GM19351 (cell line): Measurements from ENCODE around the gene SERPINA6.
A peak's percentile ranks its signal among the peaks of the same experiment; 100 is the strongest.
"Not testable (repeated sequence)": the region's sequence is repeated elsewhere in the genome, so short reads cannot be mapped to it uniquely, and the experiment has no call there.

Experiments
- ATAC-seq: cut with Tn5 transposase; IDR thresholded peaks from one replicate; pipeline ENCODE4 v1.9.1; 2021; ENCODE audit warnings: mild to moderate bottlenecking, moderate library complexity; ENCODE audit not compliant: unreplicated experiment

The SERPINA6 gene

DNA sequence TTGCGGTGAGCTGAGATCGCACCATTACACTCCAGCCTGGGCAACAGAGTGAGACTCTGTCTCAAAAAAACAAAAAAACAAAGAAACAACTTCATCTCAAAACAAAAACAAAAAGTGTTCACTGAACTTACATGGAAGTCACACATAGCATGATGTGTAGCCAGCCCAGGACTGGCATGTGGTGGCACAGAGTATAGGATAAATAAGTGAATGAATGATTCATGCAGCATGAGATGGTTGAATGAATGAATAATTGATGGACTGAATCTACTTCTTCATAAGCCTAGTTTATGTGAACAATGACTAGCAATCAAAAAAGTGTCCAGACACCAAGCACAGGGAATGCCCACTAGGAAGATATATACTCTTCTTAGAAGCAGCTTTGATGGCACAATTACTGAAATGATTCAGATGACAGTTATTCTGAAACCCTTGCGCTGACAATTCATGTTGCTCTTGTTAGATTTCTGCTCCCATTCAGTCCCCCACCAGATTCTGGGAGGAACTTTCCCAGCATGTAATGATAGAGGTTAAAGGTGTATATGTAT is 31.6 kb upstream of the SERPINA6 start:
- ATAC-seq: no peak

DNA sequence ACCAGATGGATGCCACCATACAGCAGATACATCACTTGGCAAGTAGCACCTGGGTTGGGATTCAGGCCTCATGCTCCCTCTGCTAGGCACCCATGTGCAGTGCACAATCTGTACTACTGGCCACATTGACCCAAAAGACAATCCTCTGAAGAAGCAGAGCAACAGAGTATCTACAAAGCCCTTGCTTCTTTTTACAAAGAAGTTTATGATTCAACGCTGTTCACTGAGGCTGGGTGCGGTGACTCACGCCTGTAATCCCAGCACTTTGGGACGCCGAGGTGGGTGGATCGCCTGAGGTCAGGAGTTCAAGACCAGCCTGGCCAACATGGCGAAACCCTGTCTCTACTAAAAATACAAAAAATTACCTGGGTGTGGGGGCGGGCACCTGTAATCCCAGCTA is 31.1 kb upstream of the SERPINA6 start:
- not testable (repeated sequence) for ATAC-seq

DNA sequence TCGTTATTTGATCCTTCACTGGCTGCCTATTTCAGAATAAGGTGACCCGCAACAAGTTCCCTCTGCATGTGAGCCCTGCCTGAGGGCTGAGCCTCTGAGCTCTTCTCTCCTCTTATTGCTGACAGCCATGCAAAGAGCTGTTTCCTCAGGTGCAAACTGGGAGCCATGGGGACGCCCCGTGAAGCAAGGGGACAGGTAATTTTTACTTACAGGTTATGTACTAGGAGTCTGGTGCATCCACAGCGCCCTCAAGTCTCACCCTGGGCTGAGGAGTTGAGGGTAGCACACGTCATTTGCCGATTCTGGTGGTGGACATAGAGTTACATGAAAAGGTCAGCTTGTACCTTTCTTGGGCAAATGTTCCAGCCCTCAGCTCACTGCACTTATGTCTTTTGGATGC is 26.1 kb upstream of the SERPINA6 start:
- ATAC-seq: no peak

DNA sequence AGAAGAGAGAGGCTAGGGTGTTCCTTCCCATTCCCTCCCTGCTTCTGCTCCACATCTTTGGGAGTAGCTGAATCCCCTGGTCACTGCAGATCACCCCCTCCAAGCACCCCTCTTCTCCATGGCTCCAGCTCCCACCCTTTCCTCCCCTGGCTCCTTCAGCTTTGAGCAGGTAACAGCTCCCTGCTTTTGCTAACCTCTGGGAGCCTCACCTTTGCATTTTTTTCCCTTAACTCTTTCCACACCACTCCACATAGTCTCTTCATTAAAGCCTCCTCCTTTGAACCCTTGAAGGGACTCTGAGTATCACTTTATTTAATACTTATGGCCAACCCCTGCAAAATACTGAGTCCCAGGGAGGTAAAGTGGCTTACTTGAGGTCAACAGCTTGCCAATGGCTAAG is 25.7 kb upstream of the SERPINA6 start:
- no peak for ATAC-seq

DNA sequence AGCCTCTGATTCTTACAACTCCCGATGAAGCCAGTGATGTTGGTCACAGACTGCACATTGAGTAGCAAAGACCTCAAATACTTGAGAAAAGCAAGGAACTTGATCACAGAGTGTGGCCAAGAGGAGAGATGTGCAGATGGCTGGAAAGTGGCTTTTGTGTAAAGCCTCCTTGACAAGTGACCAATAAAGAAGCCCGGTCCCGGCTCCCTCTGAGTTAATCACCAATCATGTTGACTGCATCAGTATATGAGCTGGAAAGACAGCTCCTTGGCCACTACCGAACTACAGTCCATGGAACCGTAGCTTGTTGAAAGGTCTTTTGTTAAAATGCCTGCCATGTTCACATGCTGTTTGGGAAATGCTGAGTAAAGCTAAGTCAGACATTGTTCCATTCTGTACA is 23.7 kb upstream of the SERPINA6 start:
- no peak for ATAC-seq

DNA sequence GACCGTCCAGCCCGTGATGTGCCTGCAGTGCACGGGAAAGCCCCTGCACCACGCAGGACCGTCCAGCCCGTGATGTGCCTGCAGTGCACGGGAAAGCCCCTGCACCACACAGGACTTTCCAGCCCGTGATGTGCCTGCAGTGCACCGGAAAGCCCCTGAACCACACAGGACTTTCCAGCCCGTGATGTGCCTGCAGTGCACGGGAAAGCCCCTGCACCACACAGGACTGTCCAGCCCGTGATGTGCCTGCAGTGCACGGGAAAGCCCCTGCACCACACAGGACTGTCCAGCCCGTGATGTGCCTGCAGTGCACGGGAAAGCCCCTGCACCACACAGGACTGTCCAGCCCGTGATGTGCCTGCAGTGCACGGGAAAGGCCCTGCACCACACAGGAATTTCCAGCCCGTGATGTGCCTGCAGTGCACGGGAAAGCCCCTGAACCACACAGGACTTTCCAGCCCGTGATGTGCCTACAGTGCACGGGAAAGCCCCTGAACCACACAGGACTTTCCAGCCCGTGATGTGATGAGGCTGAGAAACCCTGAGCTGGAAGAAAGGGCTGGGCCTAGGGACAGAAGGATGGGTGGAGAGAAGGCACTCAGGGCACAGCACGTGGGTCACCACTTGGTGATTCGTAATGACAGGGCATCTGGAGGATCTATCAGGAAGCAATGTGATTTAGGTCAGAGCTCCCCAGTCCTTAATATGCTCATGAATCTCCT is 23.1 kb upstream of the SERPINA6 start:
- peak; percentile 77 for ATAC-seq

DNA sequence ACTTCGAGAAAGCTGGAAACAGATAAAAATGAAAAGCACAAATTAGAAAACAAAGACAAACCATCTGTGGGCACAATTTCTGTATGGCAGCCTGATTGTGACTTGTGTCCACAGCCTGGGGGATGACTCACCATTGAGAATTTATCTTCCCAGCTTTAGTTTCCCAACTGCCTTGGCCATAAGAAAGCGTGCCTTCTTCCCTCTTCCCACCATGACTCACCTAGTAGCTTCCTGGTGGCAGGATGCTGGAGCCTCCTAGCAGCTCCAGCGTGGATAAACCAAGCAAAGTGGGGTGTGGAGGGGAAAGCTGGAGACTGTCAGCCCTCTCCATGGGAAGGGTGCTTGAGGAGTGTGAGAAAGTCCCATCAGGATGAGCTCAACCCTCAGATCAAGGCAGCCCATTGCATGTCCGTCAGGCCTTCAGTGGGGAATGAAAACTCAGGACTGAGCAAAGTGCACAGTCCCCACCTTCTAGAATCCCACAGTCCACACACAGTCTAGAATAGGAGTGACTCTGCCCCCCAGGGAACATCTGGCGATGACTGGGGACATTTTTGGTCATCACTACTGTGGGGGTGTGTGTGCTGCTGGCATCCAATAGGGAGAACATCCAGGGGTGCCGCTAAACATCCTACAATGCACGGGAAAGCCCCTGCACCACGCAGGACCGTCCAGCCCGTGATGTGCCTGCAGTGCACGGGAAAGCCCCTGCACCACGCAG is 22.4 kb upstream of the SERPINA6 start:
- no peak for ATAC-seq

DNA sequence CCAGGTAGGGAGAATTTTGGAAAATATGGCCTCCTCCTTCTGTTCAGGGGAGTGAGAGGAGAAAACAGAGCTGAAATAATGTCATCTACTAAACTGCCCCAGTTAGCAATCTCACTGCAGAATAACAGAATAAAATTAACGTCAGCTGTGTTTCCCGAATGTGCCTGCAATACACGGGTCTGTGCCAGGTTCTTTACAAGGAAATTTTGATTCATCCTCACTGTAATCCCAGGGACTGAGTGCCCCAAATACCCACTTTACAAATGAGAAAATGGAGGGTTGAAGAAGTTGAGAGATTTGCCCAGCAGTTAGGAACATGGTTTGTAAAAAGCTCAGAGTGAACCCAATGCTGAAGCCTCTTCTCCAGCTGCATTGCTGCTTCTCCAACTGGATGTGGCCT is 21.3 kb upstream of the SERPINA6 start:
- no peak for ATAC-seq

DNA sequence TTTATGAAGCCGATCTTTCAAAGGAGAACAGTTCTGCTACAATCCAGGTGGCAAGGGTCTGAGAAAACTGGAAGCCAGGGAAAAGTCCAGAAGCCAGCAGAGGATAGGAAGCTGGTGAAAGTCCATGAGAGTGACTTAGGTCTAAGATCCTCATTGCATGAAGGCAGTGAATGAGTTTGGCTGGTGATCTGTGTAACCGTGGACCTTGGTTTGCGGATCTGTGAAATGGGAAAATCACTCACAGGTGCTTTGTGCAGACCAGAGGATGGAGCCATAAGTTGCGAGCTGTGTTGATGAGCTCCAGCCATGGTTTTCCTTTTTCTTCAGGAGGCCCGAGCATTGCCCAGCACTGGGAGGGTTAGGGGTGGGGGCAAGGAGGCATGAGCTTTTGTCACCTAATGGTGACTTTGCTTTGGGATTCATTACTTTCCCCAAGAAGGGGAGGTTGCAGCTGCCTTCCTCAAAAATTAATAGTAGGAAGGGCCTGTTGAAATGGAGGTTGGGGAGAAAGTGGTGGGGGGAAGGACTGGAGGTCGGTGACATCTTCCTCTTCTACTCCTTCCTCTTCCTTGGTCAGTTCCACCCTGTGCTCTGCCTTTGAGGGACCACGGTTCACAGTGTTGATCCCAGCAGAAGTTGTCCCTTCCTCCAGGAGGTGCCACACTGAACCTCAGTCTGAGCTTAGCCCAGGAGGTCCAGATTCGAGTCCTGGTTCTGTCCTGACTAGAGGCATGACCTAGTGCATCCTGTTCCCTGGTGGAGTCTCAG is 20.3 kb upstream of the SERPINA6 start:
- ATAC-seq: no peak

DNA sequence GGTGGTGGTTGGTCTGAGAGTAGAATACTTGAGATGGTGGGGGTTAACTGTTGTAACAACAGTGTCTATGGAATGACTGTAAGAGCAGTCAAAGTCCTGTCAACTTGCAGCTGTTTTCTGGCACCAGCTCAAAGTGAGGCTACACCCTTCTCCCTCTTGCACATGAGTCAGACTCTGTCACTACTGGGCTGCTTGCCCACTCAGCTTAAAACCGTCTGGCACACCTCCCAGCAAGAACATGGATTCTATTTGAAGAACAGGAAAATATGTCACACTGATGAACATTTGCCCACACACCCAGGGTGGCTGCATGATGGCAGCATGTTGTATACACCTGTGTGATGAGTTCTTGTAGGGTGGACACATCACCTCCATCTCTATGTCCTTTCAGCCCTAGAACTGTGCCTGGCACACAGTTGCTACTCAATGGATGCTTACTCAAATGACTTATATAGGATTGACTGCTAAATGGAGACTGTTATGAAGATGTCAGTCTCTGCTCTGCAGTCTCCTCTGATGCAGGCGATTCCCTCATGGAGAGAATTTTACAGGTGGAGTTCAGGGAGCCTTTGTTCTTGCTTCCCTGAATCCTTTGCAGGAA is 19.3 kb upstream of the SERPINA6 start:
- ATAC-seq: no peak

DNA sequence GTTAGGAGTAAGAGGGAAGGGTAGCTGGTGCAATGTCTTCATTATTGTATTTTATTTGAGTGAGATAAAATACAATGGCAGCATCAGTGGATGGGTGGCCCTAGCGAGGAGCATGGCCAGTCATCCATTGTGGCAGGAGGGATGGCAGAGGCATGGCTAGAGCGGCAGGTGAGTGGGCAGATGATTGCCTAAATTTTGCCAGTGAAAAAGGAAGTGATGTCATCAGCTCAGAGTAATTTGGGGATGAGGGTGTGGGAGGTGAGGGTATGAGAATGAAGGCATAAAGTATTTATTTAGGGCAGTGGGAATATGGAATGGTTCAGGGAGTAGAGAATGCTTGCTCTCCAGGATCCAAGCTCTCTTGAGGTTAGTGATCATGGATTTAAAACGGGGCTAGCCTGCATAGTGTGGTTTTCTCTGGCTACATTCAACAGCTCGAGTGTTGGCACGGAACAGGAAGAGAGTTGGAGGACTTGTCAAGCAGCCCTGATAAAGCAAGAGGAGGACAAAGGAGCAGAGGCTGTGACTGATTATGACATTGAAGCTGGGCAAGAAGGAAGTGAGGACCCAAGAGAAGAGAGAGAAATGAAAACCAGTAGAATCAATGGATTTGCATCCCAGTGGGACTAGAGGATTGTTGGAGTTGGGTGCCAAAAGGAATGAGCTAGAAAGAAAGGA is 18.7 kb upstream of the SERPINA6 start:
- ATAC-seq: no peak

DNA sequence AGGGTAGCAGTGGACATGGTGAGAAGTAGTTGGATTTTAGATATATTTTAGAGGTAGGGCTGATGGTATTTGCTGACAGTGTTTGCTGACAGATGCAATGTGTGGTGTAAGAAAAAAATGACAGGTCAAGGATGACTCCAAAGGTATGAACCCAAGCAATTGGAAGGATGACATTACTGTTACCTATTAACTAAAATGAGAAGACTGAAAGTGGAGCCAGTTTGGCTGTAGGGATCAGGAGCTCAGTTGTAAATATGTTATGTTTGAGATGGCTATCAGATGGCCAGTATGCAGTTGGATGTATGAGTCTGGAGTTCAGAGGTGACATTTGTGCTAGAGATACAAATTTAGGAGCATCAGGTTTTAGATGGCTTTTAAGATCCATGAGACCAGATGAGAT is 17.4 kb upstream of the SERPINA6 start:
- no peak for ATAC-seq

DNA sequence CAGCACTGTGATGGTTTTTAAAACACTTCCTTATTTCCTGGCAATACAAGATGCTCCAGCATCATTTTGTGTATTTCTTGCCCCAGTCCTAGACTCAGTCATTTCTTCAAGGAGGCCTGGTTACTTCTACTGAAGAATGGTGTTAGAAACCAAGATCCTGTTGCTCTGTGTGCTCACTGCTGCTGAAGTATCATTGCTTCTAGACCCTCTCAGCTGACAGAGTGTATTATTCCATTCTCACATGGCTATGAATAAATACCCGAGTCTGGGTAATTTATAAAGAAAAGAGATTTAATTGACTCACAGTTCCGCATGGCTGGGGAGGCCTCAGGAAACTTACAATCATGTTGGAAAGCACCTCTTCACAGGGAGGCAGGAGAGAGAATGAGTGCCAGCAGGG is 14.9 kb upstream of the SERPINA6 start:
- ATAC-seq: no peak

DNA sequence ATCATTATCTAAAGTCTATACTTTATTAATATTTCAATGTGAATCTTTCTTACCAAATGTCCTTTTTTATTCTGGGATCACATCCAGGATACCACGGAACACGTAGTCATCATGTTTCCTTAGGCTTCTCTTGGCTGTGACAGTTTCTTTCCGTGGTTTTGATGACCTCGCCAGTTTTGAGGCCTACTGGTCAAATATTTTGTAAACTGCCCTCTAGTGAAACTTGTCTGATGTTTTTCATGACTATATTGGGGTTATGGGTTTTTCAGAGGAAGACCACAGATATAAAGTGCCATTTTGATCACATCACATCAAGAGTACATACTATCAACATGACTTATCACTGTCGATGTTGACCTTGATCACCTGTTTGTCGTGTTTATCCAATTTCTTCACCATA is 14.1 kb upstream of the SERPINA6 start:
- no peak for ATAC-seq

DNA sequence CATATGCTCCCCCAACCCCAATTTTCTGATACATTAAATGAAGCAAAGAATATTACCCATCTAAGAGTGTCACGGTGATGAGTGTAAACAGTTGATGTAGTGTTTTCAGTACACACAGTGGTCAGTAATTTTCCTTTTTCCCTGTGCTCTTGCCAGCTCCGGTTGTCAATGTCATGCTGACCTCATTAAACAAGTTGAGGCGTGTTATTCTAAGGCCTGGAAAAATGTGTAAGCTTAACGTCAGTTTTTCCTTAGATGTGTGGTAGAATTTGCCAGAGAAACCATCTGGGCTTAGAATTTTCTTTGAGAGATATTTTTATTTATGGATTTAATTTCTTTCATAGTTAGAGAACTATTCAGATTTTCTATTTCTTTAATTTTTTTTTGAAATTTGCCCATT is 11.7 kb upstream of the SERPINA6 start:
- ATAC-seq: no peak

DNA sequence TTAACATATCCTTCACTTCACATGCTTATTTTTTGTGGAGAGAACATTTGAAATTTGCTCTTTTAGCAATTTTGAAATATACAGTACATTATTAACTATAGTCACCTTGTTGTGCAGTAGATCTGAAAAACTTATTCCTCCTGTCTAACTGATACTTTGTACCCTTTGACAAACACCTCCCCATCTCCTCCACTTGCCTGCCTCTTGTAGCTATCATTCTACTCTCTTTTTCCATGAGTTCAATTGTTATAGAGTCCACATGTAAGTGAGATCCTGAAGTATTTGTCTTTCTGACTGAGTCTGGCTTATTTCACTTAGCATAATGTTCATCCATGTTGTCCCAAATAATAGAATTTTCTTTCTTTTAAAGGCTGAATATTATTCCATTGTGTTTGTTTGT is 9.5 kb upstream of the SERPINA6 start:
- no peak for ATAC-seq

DNA sequence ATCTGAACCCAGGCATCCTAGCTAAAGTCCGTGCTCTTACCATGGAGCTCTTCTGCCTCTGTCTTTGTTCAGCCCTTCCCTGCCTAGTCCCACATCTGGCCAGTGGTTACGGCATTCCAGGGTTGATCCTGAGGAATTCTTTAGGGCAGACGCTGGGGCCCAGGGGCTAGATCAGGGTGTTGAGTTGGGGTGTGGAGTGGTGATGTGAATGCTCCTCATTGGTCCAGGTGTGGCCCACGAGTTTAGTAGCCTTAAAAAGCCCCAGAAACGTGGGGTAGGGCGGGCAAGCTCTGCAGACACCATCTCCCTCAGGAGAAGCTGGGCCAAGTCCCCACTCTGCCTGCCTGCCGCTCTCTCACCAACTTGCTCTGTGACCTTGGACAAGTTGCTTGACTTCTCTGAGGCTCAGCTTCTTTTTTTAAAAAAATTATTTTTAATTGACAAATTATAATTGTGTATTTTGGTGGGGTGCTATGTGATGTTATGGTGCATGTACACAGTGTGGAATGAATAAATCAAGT is 9.0 kb upstream of the SERPINA6 start:
- ATAC-seq: no peak

DNA sequence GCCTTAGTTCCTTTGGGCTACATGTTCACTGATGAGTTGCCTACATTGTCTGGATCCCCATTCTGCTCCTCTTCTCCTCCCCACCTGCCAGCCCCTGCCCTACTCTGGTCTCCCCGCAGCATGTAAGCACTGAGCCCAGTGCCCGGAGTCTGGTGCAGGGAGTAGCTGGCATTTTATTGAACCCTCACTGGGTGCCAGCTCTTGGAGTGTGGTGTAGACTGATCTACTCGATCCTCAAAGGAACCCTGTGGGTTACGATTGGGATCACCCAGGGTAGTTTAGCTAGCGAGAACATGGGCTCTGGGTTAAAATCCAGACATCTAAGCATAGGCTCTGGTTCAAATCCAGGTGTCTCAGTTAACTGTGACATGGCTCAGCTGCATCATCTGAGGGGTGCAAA is 8.3 kb upstream of the SERPINA6 start:
- no peak for ATAC-seq

DNA sequence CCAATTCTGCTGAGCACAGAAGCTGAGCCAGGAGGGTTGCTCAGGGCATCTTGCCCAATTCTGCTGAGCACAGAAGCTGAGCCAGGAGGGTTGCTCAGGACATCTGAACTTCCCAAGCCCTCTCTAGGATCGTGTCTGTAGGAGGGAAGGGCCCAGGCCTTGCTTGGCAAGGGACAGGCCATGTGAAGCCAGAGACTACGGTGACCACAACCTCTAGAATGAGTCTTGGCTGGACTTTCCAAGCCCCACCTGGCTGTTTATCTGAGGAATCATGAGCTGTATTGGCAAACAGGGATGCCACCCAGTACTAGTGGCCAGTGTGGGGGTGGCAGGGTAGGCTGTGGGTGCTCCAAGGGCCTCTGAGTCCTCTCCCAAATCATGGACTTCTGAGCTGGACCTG is 7.7 kb upstream of the SERPINA6 start:
- no peak for ATAC-seq

DNA sequence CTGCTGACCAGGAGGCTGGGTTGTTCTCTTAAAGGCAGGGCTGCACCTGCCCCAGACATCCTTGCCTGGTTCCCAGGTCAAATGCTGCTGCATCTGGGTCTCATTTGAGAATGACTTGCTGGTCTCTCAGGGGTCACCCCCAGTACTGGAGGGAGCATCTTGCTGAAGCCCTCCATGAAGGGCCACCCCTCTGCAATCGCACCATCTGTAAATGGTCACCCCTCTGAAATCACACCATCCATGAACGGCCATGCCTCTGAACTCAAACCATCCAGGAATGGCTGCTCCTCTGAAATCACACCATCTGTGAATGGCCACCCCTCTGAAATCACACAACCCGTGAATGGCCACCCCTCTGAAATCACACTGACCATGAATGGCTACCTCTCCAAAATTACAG is 7.3 kb upstream of the SERPINA6 start:
- ATAC-seq: no peak

DNA sequence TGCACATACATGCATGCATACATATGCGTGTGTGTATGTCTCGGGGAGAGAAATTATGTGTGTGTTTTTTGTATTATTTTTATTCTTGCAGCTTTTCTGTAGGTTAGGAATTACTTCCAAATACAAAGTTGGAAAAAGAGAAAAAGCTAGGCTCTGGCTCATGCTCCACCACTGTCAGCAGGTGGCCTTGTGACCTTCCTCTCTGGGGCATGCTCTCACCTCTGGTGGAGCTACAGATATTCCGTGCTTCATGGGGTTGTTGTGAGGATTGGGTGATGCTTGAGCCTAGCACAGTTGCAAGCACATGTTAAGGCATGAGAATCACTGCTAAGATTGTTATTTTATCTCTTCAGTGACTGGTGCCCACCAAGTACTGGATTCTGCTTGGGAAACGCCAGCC is 6.7 kb upstream of the SERPINA6 start:
- ATAC-seq: no peak
